ENCODE data around the gene MTREX.

DNA sequence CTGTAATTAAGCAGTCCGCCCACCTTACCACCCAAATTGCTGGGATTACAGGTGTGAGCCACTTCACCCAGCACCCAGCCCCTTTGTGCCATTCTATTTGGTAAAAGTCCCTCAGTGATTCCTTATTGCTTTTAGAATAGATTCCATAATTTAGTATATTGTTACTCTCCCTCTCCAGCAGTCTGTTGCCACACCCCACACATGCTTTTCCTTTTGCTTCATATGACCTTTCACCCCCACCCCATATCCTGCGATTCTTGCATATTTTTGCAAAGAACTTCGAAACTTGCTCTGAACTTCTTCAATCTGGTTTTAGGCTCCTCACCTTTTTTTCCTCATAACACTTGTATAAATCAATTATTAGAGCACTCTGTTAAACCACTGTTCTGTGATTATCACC, 100.2 kb downstream of the MTREX start:
- no peak for TF ChIP-seq POLR2A (IDR thresholded peaks at IDR 0.05)
- TF ChIP-seq POLR2AphosphoS5 (IDR thresholded peaks at IDR 0.05) = no peak
